WTC11 (cell line): ENCODE measurements around the gene GOSR2. TPM values are rescaled to one million over a fixed set of nuclear protein-coding genes. Genes with fewer than 3 reads are reported as not detected.

ENCODE experiments used
- ATAC-seq: fragments of 200-7000 bp; cut with Tn5 transposase; 2 replicates; pipeline ENCODE4 v1.10.0; 2021; ENCODE audit warnings: mild to moderate bottlenecking, moderate library complexity
- CTCF ChIA-PET: fragments of 300-600 bp; sonication (Branson Sonifier 250); formaldehyde crosslinking; loops from one replicate; lab custom pipeline; 2021; ENCODE audit warnings: antibody characterized with exemption; lab: Charles Lee
- POLR2A ChIA-PET: fragments of 350-600 bp; sonication (Branson Sonifier 250); formaldehyde crosslinking; loops from one replicate; lab custom pipeline; 2021; ENCODE audit warnings: antibody characterized with exemption; lab: Charles Lee
- DNase-seq: peaks from one replicate; pipeline ENCODE4 v3.0.0; 2021; ENCODE audit warnings: low spot score
- H3K27ac Mint-ChIP-seq: 2 replicates; pipeline ENCODE4 v1.8.0; 2021; ENCODE audit warnings: mixed read lengths
- H3K27me3 Mint-ChIP-seq: 2 replicates; pipeline ENCODE4 v1.8.0; 2021; ENCODE audit warnings: low read depth, mild to moderate bottlenecking, moderate library complexity, mixed read lengths
- H3K36me3 Mint-ChIP-seq: 2 replicates; pipeline ENCODE4 v1.8.0; 2021; ENCODE audit warnings: mixed read lengths
- H3K4me1 Mint-ChIP-seq: 2 replicates; pipeline ENCODE4 v1.8.0; 2022; ENCODE audit warnings: mixed read lengths
- H3K4me3 Mint-ChIP-seq: 2 replicates; pipeline ENCODE4 v1.8.0; 2021; ENCODE audit warnings: mild to moderate bottlenecking, moderate library complexity, mixed read lengths
- H3K9me3 Mint-ChIP-seq: 2 replicates; pipeline ENCODE4 v1.8.0; 2021; ENCODE audit warnings: mixed read lengths
- ATF1 ChIP-seq: sonication (generic); formaldehyde crosslinking; IDR thresholded peaks from 2 replicates; pipeline ENCODE4 v1.8.1; 2023; ENCODE audit warnings: mild to moderate bottlenecking, moderate library complexity, missing genetic modification reagents
- ATF2 ChIP-seq: sonication (generic); formaldehyde crosslinking; IDR thresholded peaks from 2 replicates; pipeline ENCODE4 v1.8.1; 2022; ENCODE audit warnings: low read depth, missing genetic modification reagents, borderline replicate concordance
- CTCF ChIP-seq: fragments of 200-600 bp; IDR thresholded peaks from 2 replicates; pipeline ENCODE4 v1.8.0; 2022; ENCODE audit warnings: antibody characterized with exemption
- ERG ChIP-seq: fragments of 250-450 bp; sonication (Bioruptor Pico); IDR thresholded peaks from 2 replicates; pipeline ENCODE4 v1.8.0; 2021; ENCODE audit warnings: mild to moderate bottlenecking
- FOXK1 ChIP-seq: sonication (generic); formaldehyde crosslinking; IDR thresholded peaks from 2 replicates; pipeline ENCODE4 v1.8.0; 2022; ENCODE audit warnings: mild to moderate bottlenecking, moderate library complexity, missing genetic modification reagents
- FOXP1 ChIP-seq: sonication (generic); formaldehyde crosslinking; IDR thresholded peaks from 2 replicates; pipeline ENCODE4 v1.8.0; 2022; ENCODE audit warnings: missing genetic modification reagents, mild to moderate bottlenecking, moderate library complexity, borderline replicate concordance
- FOXP4 ChIP-seq: sonication (generic); formaldehyde crosslinking; IDR thresholded peaks from 2 replicates; pipeline ENCODE4 v1.8.0; 2022; ENCODE audit warnings: mild to moderate bottlenecking, missing genetic modification reagents
- GABPB1 ChIP-seq: sonication (generic); formaldehyde crosslinking; IDR thresholded peaks from 2 replicates; pipeline ENCODE4 v1.8.1; 2023; ENCODE audit warnings: mild to moderate bottlenecking, missing genetic modification reagents
- GRHL2 ChIP-seq: fragments of 250-450 bp; sonication (Bioruptor Pico); IDR thresholded peaks from 2 replicates; pipeline ENCODE4 v1.8.0; 2022; ENCODE audit warnings: mild to moderate bottlenecking, moderate library complexity; ENCODE audit not compliant: insufficient replicate concordance, severe bottlenecking
- KAT7 ChIP-seq: sonication (generic); formaldehyde crosslinking; IDR thresholded peaks from 2 replicates; pipeline ENCODE4 v1.8.1; 2023; ENCODE audit warnings: missing genetic modification reagents, mild to moderate bottlenecking, borderline replicate concordance
- NFYB ChIP-seq: sonication (generic); formaldehyde crosslinking; conservative IDR thresholded peaks from 2 replicates; pipeline ENCODE4 v1.8.0; 2022; ENCODE audit warnings: low read depth, missing genetic modification reagents
- NR1H2 ChIP-seq: sonication (generic); formaldehyde crosslinking; IDR thresholded peaks from 2 replicates; pipeline ENCODE4 v1.9.0; 2021; ENCODE audit warnings: mild to moderate bottlenecking, moderate library complexity, missing genetic modification reagents
- OVOL2 ChIP-seq: fragments of 250-450 bp; sonication (Bioruptor Pico); IDR thresholded peaks from 2 replicates; pipeline ENCODE4 v1.9.0; 2021; ENCODE audit warnings: mild to moderate bottlenecking, borderline replicate concordance
- SMAD4 ChIP-seq: sonication (generic); formaldehyde crosslinking; IDR thresholded peaks from 2 replicates; pipeline ENCODE4 v1.8.0; 2022; ENCODE audit warnings: mild to moderate bottlenecking, missing genetic modification reagents
- TCF7 ChIP-seq: sonication (generic); formaldehyde crosslinking; IDR thresholded peaks from 2 replicates; pipeline ENCODE4 v1.8.0; 2022; ENCODE audit warnings: mild to moderate bottlenecking, low read depth, missing genetic modification reagents, moderate library complexity
- TP53 ChIP-seq: sonication (generic); formaldehyde crosslinking; IDR thresholded peaks from 2 replicates; pipeline ENCODE4 v1.8.1; 2023; ENCODE audit warnings: mild to moderate bottlenecking, missing genetic modification reagents
- USF1 ChIP-seq: sonication (generic); formaldehyde crosslinking; IDR thresholded peaks from 2 replicates; pipeline ENCODE4 v1.8.0; 2022; ENCODE audit warnings: mild to moderate bottlenecking, missing genetic modification reagents
- ZNF263 ChIP-seq: sonication (generic); formaldehyde crosslinking; IDR thresholded peaks from 2 replicates; pipeline ENCODE4 v1.8.1; 2022; ENCODE audit warnings: low read depth, mild to moderate bottlenecking, moderate library complexity, missing genetic modification reagents
- ZNF281 ChIP-seq: sonication (generic); formaldehyde crosslinking; IDR thresholded peaks from 2 replicates; pipeline ENCODE4 v1.8.0; 2023; ENCODE audit warnings: mild to moderate bottlenecking, missing genetic modification reagents
- ZNF423 ChIP-seq: fragments of 250-450 bp; sonication (Bioruptor Pico); IDR thresholded peaks from 2 replicates; pipeline ENCODE4 v2.1.2; 2022; ENCODE audit warnings: mild to moderate bottlenecking, moderate library complexity
- total RNA-seq: library from RNA; stranded (reverse); gene quantifications from 3 replicates; pipeline ENCODE4 v1.2.3, GENCODE V29; 2021

The GOSR2 gene
- total RNA-seq, 1 experiment from 2014 or later: 45.8 TPM

GRCh38 chr17:46876353-46876887, 46.5 kb upstream of the GOSR2 start:
- H3K4me3 Mint-ChIP-seq: no peak overlapping the region
- DNase-seq: peak; percentile 62
- peak; percentile 93 for ATAC-seq
- no peaks in the 10 kb centered on the region for H3K9me3 Mint-ChIP-seq
- POLR2A ChIA-PET: no interaction called here
- CTCF ChIA-PET: interaction anchor here (0.6 to 2.7 kb wide), 31 partner anchors 9 to 235 kb away, joined by 3 to 16 read pairs (median 6); partner anchors contain the start of gene WNT9B
- no peaks in the 10 kb centered on the region for H3K36me3 Mint-ChIP-seq
- H3K27ac Mint-ChIP-seq: no peak overlapping the region
- TF ChIP-seq ZNF423 (peak; percentile 71), ZNF263 (CRISPR knock-in tag) (peak; percentile 85; the same call in 1 of the 2 replicates), ATF2 (no peak), FOXP1 (CRISPR knock-in tag) (peak; percentile 42; the same call in 1 of the 2 replicates), CTCF (peak; percentile 43; the same call in 1 of the 2 replicates)
- H3K27me3 Mint-ChIP-seq: no peaks in the 10 kb centered on the region
- no peaks in the 10 kb centered on the region for H3K4me1 Mint-ChIP-seq

- Mint-ChIP-seq H3K27ac (no peak overlapping the region), H3K36me3 (no peaks in the 10 kb centered on the region), H3K4me3 (no peak overlapping the region), H3K9me3 (no peaks in the 10 kb centered on the region), H3K27me3 (no peaks in the 10 kb centered on the region), H3K4me1 (no peaks in the 10 kb centered on the region)
- ChIA-PET POLR2A (no interaction called here), CTCF (interaction anchor here (0.6 to 2.7 kb wide), 31 partner anchors 9 to 234 kb away, joined by 3 to 16 read pairs (median 6); partner anchors contain the start of gene WNT9B)
- DNase-seq (no peak), ATAC-seq (no peak)
- no peak for TF ChIP-seq NR1H2 (CRISPR knock-in tag)
- no peak for TF ChIP-seq ERG (CRISPR knock-in tag)
- TF ChIP-seq FOXK1 (CRISPR knock-in tag): no peak
- no peak for TF ChIP-seq GRHL2 (CRISPR knock-in tag)
- TF ChIP-seq TP53 (CRISPR knock-in tag): no peak
- no peak for TF ChIP-seq GABPB1 (CRISPR knock-in tag)
- no peak for TF ChIP-seq USF1
- TF ChIP-seq TCF7 (CRISPR knock-in tag): no peak
- no peak for TF ChIP-seq OVOL2 (CRISPR knock-in tag)
These were observed 46.0 kb upstream of the GOSR2 start for GRCh38 chr17:46876926-46877325.

GRCh38 chr17:46877466-46877865, 45.5 kb upstream of the GOSR2 start:
- no peaks in the 10 kb centered on the region for H3K27me3 Mint-ChIP-seq
- no peak overlapping the region for H3K4me3 Mint-ChIP-seq
- no peaks in the 10 kb centered on the region for H3K9me3 Mint-ChIP-seq
- ATAC-seq (no peak), DNase-seq (no peak)
- H3K27ac Mint-ChIP-seq: no peak overlapping the region
- H3K36me3 Mint-ChIP-seq: no peaks in the 10 kb centered on the region
- no peaks in the 10 kb centered on the region for H3K4me1 Mint-ChIP-seq
- ChIA-PET POLR2A (no interaction called here), CTCF (interaction anchor here (0.7 to 2.2 kb wide), 8 partner anchors 15 to 128 kb away, joined by 3 to 16 read pairs (median 6); no protein-coding TSS in a partner anchor)
- TF ChIP-seq NFYB (CRISPR knock-in tag) (no peak), ATF1 (CRISPR knock-in tag) (no peak), SMAD4 (CRISPR knock-in tag) (no peak), ZNF281 (CRISPR knock-in tag) (no peak), KAT7 (CRISPR knock-in tag) (no peak), FOXP4 (CRISPR knock-in tag) (no peak), OVOL2 (CRISPR knock-in tag) (no peak)
